H1 (cell line): ENCODE data around the gene IL21. TPM values are rescaled to one million over a fixed set of nuclear protein-coding genes. Genes with fewer than 3 reads are reported as not detected.

Experiments
- CBX8 ChIP-seq: fragments of 300-800, 300-1000 bp; sonication (generic); IDR thresholded peaks from 2 replicates; pipeline ENCODE4 v1.7.1; 2016; ENCODE audit warnings: low read depth, low read length, borderline replicate concordance
- PHF8 ChIP-seq: fragments of 200-600 bp; sonication (generic); conservative IDR thresholded peaks from 2 replicates; pipeline ENCODE4 v1.7.1; 2012; ENCODE audit warnings: low read depth, mild to moderate bottlenecking, inconsistent platforms, low read length, moderate library complexity
- SIN3A ChIP-seq, 2 experiments: IDR thresholded peaks in 1 of 2; conservative IDR thresholded peaks in 1 of 2; 2 replicates each; pipeline ENCODE4 v1.6.1; 2011 to 2012; ENCODE audit warnings: low read length in 2 of 2, improper control_type of control experiment in 1 of 2, low read depth in 1 of 2, mild to moderate bottlenecking in 1 of 2
- polyA plus RNA-seq, 7 experiments: library from polyadenylated mRNA; depleted of rRNA in 3 of 7; stranded (reverse) in 5 of 7; unstranded in 2 of 7; fragments of >200 nt in 5 of 7; fragments of 200-250 nt in 2 of 7; gene quantifications; 1 replicate in 5 of 7; 2 replicates in 1 of 7; 4 replicates in 1 of 7; pipeline versions ENCODE4 v1.2.1 to v1.2.3, GENCODE V29; 2011 to 2013; ENCODE audit warnings: missing spikeins in 2 of 7, mixed read lengths in 2 of 7
- total RNA-seq: library from RNA; stranded (reverse); fragmentation: NEBNext Ultra II Directional; extraction: Animal tissue kit (Norgen Biotek cat#: 25700); gene quantifications from 2 replicates; pipeline ENCODE4 v1.2.1, GENCODE V29; 2021
- TF ChIP-seq, protein P1 (sequence below): fragments of 300-600 bp; sonication (generic); IDR thresholded peaks from 2 replicates; pipeline ENCODE4 v1.7.1; 2012; ENCODE audit warnings: low read length, moderate library complexity, mild to moderate bottlenecking, inconsistent platforms; ENCODE audit not compliant: insufficient replicate concordance

The IL21 gene
- total and polyA plus RNA-seq, 2 of the 8 experiments (the other 6 are each of a cell fraction or from before 2014, with no cell fraction given), result not detected

DNA sequence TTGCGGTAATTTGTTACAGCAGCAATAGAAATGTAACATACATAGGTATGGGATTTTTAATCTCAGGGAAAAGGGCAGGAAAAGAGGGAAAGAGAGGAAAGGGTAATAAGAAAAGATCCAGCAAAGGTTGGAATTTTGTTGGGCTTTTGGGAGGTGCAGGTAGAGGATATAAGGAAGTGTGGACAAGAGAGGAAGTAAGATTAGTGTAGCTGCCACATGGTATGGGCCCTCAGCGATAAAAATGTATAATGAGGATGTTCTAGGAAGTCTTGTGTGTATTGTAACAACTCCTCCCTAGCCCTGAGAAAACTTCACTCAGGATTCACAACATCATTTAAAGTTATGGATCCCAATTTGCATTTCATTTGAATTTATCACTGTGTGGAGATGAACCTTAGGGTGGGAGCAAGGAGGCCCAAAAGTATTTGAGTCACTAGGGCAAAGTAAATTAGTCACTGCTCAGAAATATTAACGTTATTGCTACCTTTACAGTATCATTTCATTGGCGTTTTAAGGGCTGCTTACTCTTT, 2.8 kb upstream of the IL21 start (continued):
- TF ChIP-seq, protein P1, sequence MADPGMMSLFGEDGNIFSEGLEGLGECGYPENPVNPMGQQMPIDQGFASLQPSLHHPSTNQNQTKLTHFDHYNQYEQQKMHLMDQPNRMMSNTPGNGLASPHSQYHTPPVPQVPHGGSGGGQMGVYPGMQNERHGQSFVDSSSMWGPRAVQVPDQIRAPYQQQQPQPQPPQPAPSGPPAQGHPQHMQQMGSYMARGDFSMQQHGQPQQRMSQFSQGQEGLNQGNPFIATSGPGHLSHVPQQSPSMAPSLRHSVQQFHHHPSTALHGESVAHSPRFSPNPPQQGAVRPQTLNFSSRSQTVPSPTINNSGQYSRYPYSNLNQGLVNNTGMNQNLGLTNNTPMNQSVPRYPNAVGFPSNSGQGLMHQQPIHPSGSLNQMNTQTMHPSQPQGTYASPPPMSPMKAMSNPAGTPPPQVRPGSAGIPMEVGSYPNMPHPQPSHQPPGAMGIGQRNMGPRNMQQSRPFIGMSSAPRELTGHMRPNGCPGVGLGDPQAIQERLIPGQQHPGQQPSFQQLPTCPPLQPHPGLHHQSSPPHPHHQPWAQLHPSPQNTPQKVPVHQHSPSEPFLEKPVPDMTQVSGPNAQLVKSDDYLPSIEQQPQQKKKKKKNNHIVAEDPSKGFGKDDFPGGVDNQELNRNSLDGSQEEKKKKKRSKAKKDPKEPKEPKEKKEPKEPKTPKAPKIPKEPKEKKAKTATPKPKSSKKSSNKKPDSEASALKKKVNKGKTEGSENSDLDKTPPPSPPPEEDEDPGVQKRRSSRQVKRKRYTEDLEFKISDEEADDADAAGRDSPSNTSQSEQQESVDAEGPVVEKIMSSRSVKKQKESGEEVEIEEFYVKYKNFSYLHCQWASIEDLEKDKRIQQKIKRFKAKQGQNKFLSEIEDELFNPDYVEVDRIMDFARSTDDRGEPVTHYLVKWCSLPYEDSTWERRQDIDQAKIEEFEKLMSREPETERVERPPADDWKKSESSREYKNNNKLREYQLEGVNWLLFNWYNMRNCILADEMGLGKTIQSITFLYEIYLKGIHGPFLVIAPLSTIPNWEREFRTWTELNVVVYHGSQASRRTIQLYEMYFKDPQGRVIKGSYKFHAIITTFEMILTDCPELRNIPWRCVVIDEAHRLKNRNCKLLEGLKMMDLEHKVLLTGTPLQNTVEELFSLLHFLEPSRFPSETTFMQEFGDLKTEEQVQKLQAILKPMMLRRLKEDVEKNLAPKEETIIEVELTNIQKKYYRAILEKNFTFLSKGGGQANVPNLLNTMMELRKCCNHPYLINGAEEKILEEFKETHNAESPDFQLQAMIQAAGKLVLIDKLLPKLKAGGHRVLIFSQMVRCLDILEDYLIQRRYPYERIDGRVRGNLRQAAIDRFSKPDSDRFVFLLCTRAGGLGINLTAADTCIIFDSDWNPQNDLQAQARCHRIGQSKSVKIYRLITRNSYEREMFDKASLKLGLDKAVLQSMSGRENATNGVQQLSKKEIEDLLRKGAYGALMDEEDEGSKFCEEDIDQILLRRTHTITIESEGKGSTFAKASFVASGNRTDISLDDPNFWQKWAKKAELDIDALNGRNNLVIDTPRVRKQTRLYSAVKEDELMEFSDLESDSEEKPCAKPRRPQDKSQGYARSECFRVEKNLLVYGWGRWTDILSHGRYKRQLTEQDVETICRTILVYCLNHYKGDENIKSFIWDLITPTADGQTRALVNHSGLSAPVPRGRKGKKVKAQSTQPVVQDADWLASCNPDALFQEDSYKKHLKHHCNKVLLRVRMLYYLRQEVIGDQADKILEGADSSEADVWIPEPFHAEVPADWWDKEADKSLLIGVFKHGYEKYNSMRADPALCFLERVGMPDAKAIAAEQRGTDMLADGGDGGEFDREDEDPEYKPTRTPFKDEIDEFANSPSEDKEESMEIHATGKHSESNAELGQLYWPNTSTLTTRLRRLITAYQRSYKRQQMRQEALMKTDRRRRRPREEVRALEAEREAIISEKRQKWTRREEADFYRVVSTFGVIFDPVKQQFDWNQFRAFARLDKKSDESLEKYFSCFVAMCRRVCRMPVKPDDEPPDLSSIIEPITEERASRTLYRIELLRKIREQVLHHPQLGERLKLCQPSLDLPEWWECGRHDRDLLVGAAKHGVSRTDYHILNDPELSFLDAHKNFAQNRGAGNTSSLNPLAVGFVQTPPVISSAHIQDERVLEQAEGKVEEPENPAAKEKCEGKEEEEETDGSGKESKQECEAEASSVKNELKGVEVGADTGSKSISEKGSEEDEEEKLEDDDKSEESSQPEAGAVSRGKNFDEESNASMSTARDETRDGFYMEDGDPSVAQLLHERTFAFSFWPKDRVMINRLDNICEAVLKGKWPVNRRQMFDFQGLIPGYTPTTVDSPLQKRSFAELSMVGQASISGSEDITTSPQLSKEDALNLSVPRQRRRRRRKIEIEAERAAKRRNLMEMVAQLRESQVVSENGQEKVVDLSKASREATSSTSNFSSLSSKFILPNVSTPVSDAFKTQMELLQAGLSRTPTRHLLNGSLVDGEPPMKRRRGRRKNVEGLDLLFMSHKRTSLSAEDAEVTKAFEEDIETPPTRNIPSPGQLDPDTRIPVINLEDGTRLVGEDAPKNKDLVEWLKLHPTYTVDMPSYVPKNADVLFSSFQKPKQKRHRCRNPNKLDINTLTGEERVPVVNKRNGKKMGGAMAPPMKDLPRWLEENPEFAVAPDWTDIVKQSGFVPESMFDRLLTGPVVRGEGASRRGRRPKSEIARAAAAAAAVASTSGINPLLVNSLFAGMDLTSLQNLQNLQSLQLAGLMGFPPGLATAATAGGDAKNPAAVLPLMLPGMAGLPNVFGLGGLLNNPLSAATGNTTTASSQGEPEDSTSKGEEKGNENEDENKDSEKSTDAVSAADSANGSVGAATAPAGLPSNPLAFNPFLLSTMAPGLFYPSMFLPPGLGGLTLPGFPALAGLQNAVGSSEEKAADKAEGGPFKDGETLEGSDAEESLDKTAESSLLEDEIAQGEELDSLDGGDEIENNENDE, result no peak
- TF ChIP-seq PHF8, result no peak
- no peak for TF ChIP-seq SIN3A (conservative IDR thresholded peaks at IDR 0.05 in 1 of 2, IDR thresholded peaks at IDR 0.05 in 1 of 2; ENCODE audit: low read depth in 1 of 2, low read length in 2 of 2)
- no peak for TF ChIP-seq CBX8
